ENCODE results near the gene PATE2. TPM values are rescaled to one million over a fixed set of nuclear protein-coding genes. Genes with fewer than 3 reads are reported as not detected.

PATE2 gene
- total and polyA plus RNA-seq, 5 donors, result not detected

Other genes with a start within 250 kb of the PATE2 start
- 10 to 100 TPM; 60.2 to 69.2 (median 64.0) TPM for gene EI24, start 209.4 kb downstream of the PATE2 start, total RNA-seq
- gene EI24, start 209.4 kb downstream of the PATE2 start, polyA plus RNA-seq, result 33.8 TPM
- 10 to 100 TPM; 62.2 to 90.9 (median 74.9) TPM for gene STT3A, start 186.0 kb downstream of the PATE2 start, total RNA-seq
- 33.0 TPM for gene STT3A, start 186.0 kb downstream of the PATE2 start, polyA plus RNA-seq
- gene CHEK1, start 153.7 kb downstream of the PATE2 start, total RNA-seq, result 1 to 10 TPM in 3 of 4 donors, under 1 TPM in 1; 0.68 to 2.5 (median 1.8) TPM
- gene CHEK1, start 153.7 kb downstream of the PATE2 start, polyA plus RNA-seq, result 0.32 TPM
- not detected for gene ACRV1, start 98.0 kb downstream of the PATE2 start, total RNA-seq
- gene ACRV1, start 98.0 kb downstream of the PATE2 start, polyA plus RNA-seq, result not detected
- not detected for gene PATE1, start 32.5 kb downstream of the PATE2 start, total RNA-seq
- not detected for gene PATE1, start 32.5 kb downstream of the PATE2 start, polyA plus RNA-seq
- not detected for gene PATE3, start 9.3 kb upstream of the PATE2 start, total RNA-seq
- gene PATE3, start 9.3 kb upstream of the PATE2 start, polyA plus RNA-seq, result not detected
- gene PATE4, start 54.5 kb upstream of the PATE2 start, total RNA-seq, result not detected
- gene PATE4, start 54.5 kb upstream of the PATE2 start, polyA plus RNA-seq, result not detected
- gene HYLS1, start 108.8 kb upstream of the PATE2 start, total RNA-seq, result 1 to 10 TPM; 4.3 to 7.2 (median 5.2) TPM
- 4.9 TPM for gene HYLS1, start 108.8 kb upstream of the PATE2 start, polyA plus RNA-seq
- gene PUS3, start 124.4 kb upstream of the PATE2 start, total RNA-seq, result 1 to 10 TPM; 6.1 to 9.5 (median 9.2) TPM
- 5.7 TPM for gene PUS3, start 124.4 kb upstream of the PATE2 start, polyA plus RNA-seq
- not detected for gene DDX25, start 125.7 kb upstream of the PATE2 start, total RNA-seq
- gene DDX25, start 125.7 kb upstream of the PATE2 start, polyA plus RNA-seq, result 0.05 TPM
- gene VSIG10L2, start 167.2 kb upstream of the PATE2 start, total RNA-seq, result under 1 TPM in 1 of 4 donors, not detected in 3; 0.50 TPM
- gene VSIG10L2, start 167.2 kb upstream of the PATE2 start, polyA plus RNA-seq, result 0.29 TPM

All from right cardiac atrium (tissue), 5 donors.